ELR (cell line): Measurements from ENCODE around the gene DAB2IP.

ENCODE experiments used
- DNase-seq: peaks from one replicate; pipeline ENCODE4 v3.0.0-alpha.2; 2015; ENCODE audit warnings: low read depth

DAB2IP gene

DNA sequence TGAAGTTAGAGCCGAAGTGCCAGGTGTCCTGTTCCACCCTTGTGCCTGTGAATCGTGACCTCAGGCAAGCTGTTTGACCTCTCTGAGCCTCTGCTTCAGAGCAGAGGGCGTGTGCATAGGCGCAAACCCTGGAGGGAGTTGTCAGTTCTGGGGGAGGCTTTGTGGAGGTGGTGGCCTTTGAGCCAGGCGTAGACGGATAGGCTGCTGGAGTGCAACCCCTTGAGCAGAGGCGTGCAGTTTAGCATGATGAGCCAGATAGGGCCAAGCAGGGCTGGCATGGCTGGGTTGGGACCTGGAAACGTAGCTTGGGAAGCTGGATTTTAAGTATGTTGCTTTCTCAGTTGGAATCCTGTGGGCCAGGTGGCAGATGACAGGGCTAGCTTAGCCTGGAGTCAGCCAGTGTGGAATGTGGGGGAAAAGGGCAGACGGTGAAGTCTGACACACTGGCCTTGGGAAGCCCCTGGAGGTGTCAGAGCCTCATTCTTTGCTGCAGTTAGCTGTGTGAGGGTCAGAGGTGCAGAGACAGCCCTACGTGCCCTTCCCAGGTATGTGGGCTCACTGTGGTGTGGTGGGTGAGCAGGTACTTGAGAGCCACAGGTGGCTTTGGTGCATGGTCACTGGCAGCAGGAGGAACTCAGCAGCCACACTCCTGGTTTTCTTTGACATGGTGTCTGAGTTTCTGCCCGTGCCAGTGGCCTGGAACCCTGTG, 93.4 kb downstream of the DAB2IP start:
- DNase-seq = peak; percentile 72

DNA sequence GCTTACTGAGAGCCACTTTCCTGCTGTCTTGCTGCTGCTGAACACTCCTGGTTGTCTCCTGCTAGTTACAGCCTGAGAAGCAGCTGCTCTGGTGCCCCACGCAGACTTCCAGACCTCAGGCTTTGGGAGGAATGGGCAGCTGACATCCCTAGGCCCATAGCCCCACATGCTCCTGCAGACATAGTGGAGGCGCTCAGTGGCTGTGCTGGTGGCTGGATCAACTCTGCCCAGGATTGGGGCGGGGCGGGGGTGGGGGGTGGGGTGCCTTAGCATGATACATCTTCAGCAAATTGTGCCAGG, 93.9 kb downstream of the DAB2IP start:
- DNase-seq = no peak

DNA sequence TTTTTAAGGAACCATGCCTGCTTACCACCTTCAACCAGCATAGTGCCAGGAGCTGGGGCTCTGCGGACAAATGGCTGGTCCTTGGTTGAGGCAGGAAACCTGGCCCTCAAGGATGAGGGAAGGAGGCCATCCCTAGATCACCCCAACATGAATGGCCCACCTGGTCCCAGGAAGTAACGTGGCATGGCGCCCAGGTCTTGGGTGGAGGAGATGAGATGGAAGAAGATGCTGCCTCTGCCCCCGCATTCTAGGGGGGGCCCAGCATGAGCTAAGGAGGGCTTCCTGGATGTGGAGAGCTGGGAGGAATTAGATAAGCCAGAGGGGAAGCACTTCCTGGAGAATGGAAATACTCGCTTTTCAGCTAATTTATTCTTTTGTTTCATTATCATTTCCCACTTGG, 95.0 kb downstream of the DAB2IP start:
- no peak for DNase-seq

DNA sequence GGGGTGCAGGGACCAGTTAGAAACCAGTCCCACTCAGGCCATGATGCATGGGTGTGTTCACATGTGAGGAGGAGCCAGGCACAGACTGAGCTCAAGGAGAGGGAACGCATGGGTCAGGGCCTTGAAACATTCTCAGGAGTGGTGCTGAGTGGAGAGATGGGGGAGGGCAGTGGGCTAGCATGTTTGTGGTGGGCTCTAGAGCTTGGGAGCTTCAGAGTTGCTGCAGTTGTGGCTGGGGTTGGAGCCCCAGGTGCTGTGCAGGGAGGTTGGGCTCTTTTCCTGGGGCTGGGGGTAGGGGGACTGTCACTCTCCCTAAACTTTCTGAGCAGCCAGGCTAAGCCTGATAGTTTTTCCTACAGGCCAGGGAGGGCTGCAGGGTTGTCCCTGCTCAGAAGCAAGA, 95.4 kb downstream of the DAB2IP start:
- no peak for DNase-seq

DNA sequence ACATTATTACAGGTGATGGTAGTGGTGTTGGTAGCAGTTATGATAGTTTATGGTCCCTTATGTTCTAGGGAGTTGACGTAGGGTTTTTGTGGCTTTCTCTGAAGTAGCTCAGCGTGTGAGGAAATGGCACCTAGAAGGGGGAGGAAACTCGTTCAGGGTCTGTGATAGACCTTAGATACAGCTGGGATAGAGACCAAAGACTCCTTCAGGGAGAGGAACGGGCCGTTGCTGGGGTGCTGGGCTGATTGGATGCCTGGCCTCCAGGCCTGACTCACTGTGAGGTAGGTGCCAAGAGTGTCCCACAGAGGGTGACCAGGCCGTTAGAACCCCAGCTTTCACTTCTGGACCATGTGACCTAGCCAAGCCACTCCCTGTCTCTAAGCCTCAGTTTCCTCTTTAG, 96.6 kb downstream of the DAB2IP start:
- DNase-seq = peak; percentile 41

DNA sequence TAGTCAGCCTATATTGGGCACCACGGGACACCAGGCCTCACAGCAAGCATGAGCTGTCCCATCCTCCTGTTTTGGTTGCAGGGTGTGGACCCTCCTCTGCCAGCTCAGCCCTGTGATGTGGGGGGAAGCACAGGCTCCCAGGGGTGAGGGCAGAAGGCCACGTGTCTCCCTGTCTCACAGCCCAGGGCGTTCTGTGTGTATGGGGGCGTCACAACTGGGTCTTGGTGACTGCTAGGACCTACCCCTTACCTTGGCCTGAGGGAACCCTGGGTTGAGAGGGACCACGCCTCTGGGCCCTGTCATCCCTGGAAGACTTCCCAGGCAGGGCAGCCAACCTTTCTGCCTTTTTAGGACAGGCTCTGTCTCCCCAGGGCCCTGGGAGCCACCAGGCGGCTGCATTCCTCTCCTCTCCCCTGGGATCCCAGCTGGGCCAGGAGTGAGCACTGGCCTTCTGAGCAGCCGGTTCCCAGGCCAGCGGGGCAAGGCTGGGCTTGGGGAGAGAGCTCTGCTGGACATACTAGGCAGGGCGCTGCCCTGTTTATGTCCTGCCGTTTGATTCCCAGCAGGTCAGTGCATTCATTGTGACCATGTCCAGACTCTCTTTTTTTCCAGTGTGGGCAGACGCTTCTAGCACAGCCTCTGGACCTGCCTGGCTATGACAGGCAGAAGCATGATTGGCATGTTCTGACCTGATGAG, 97.4 kb downstream of the DAB2IP start:
- no peak for DNase-seq

DNA sequence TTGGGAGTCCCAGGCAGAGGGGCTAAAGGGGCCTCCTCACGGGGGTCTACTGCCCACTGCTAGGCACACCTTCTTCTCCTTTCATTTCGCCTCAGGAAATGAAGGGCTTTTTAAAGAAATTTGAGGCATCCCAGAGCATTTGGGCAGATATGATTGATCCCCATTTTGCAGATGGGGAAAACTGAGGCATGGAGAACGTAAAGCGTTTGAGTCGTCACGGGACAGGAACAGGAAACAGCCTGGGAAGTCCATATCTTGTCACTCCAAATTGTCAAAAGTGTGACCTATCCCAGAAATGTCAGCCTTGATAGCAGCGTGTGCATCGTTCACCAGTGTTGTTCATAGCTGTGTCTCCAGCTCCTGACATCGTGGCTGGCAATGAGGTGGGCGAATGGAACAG, 98.2 kb downstream of the DAB2IP start:
- DNase-seq = no peak

DNA sequence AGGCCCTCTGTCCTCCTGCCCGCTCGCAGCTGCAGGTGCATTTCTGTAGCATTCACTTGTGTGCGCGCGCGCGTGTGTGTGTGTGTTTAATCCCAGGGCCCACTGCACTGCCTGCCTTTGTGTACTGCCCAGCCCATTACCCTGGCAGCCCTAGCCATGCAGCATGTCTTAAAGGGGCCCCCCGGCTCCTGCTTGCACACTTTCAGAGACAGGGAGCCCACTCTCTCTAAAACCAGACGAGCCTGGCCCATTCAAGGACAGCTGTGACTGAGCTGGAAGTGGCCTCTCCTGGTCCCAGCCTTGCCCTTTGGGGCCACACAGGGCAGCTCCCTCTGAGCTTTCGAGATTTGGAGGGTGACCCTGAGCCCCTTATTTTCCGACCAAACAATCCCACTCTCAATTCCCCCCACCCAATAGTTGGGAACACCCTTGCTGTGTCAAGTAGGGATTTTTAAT, 98.9 kb downstream of the DAB2IP start:
- DNase-seq = no peak

DNA sequence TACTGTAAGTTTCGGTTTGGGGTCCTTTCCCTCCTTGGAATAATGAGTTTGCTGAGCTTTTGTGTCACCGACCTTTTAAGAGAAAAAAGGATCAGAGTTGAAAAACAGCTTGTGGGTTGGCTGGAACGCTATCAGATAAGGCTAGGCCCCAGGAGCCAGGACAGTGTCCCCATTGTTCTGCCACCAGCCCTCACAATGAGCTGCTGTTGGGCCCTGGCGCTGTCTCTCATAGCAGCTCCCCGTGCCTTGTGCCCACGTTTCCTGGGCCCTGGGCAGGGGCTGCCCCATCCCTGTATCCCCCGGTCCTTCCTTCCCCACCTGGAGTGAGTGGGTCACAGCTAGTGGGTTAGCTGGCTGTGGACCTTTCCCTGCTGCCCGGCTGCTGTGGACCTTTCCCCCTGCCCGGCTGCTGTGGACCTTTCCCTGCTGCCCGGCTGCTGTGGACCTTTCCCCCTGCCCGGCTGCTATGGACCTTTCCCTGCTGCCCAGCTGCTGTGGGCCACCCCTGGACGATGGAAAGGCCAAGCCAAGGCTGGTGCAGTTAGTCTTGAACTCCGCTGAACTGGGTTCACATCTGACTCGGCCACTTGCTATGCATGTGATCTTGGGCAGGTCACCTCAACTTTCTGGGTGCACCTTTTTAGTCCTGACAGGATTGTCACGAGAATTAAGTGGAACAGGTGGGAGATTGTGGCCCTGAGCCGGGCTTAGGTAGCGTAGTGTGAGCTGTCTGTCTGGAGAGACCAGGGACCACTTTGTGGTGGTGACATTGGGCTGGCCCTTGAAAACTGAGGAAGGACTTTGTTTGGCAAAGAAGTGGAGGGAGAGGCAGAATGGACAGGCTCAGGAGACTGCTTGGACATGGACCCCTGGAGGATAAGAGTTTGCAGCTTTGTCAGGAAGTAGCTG, 99.5 kb downstream of the DAB2IP start:
- DNase-seq = no peak

DNA sequence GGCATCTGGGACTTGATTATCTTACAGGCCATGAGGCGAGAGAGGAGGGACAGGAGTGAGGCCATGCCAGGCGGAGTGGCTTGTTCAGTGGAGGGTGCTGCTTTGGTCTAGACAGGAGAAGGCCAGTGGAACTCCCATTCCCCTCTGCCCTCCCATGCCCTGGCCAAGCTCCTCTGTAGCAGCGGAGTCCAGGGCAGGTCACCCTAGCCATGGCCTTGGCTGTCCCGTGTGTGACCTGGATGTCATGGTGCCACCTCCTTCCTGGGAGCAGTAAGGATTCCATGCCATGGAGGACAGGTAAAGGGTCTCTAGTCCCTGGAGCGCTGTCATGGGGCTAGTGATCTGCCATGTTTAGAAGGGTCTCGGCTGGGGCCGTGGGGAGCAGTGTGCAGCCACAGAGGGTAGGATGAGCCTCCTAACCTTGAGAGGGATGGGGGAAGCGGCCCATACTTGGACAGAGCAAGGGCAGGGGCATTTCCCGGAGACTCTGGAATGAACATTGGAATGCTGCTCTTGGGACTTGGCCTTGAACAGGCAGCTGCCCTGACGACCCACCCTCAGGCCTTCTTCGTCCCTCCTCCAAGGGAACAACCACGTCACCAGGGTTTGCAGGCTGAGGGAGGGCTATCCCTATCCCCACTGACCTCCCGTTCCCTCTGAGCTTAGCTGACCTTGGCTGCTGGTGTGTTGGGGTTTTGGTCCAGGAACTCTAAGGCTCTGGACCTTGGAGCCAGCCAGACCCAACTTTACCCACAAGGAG, 100.4 kb downstream of the DAB2IP start:
- no peak for DNase-seq

DNA sequence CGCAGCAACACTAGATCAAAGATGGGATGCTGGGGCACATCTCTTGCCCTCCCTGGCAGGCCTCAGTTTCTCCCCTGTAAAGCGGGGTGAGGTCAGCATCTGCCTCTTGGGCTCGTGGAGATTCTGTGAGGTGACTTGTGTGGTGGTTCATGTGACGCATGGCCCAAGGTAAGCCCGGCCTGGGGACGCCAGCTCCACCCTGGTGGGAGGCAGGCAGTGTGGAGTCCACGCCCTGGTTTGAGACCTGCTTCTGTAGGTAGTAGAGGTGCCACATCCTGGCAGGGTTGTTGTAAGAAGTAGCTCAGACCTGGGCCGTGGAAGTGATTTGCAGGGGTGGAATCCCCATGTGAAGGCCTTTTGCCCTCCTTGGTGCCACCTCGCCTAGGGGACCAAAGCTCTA, 101.5 kb downstream of the DAB2IP start:
- no peak for DNase-seq

DNA sequence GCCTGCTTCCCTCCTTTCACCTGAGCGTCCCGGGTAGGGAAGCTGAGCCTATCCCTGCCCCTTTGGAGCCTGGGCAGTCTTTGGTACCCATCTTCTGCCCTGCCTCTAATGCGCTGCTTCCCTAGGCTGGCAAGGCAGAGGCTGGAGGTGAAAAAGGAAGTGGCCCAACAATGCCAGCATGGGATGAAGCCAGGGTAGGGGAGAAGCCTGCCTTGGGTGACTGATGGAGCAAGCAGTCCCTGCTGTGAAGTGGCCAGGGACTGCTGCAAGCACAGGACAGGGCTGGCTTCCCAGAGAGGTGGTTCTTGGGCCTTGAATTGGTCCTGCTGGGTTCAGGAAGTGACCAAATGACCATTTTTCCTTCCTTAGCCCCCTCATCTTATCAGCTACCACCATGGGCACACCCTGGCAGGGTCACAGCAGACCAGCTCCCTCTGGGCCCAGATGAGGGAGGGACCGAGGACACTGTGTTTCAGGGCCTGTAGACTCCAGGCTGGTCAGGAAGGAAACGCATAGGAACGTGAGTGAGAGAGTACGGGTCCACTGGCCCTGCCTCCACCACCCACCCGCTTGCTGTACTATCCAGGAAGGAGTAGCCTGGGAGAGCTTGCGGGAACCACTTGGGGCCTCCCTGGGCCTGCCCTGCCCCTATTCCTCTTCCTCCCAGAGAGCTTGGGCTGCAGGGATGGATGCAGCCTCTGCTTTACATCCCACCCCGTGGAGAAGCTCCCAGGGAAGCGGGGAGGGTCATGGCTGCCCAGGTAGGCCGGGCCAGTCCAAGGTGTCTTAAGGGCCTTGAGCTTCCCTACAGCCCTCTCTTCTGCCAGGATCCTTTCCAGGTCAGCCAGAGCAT, 102.6 kb downstream of the DAB2IP start:
- DNase-seq = no peak

DNA sequence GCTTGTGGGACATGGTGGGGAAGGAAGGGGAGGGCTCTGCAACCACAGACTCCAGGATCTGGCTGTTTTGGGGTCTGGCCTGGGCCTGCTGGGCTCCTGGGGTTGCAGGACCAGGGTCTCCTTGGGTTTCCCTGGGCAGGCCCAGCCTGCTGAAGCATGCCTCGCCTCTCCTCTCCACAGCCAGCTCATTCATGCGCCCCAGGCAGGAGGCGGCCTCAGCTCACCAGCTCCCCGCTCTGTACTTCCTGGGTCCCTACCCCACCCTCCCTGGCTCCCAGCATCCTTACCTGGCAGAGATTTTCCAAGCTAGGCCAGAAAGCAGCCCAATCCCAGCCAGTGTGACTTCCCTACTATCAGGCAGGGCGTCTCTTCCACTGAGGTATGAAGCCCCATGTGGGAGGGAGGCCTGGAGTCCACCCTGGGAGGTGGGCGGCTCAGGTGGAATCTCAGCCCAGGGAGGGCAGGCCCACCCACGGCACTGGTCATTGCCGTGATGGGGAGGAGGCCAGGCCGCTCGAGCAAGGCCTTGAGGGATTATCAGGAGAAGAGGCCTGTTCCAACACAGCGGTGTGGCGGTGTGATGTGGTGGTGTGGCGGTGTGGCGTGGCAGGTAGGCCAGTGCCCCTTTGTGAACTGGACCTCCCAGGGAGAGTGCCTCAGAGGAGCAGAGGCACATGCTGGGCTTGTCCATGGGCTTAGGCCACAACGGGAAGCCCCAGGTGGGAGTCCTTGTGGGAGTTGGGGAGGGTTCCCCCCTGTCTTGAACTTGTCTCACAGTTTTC, 103.4 kb downstream of the DAB2IP start:
- DNase-seq = no peak

DNA sequence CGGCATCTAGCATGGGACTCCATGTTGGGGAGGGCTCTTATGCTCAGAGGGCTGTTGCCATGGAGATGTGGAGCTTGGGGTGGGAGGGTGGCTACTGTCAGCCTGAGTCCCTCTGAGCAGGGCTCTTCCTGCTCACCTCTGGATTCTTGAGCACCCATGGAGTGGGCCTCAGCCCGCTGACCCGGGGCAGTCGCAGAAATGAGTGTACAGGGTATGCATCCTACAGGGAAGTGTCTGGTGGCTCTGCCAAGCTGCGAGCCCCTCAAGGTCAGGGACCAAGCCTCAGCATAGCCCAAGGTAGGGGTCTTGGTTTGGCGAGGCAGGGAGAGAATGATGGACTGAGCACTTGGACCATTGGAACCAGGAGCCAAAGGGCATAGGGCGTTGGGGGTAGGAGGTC, 104.1 kb downstream of the DAB2IP start:
- no peak for DNase-seq

DNA sequence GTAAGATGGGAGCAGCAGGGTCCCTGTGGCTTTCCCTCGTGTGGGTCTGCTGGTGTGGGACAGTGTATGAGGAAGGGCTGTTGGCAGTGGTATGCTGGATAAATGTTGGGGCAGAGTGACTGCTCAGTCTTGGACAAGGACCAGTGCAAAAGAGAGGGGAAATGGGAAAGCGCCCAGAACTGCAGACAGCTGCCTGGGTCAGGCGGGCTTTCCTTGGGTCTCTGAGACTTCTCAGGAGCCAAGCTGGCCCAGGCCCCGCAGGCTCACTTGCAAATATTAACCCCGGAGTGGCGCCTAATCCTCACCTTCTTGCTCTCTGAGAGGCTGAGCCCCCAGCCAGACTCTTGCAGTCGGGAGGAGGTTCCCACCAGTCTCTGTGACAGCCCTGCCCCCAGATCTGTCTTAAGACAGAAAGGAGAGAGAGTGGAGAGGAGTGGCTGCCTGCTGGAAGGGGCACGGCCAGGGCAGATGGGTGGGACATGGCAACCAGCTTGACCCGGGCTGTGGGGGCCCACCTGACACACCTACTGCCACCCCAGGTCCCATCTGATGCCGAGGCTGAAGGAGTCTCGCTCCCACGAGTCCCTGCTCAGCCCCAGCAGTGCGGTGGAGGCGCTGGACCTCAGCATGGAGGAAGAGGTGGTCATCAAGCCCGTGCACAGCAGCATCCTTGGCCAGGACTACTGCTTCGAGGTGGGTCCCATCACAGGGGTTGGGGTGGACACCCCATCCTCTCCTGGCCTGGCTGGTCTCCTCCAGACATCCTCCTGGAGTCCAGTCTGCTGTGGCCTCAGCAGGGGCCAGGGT, 105.2 kb downstream of the DAB2IP start:
- no peak for DNase-seq

DNA sequence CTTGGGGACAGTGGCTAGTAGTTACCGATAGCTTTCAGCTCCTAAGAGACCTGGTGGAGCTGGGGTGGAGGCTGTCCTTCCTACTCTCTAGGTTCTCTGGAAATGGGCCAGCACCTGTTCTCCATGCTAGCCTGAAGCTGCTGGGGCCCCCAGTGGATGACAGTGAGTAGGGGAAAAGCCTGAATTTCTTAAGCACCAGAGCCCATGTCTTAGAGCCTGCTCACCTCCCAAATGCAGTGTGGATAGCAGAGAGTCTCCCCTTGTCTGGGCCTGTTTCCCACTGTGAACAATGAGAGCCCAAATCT, 105.8 kb downstream of the DAB2IP start:
- no peak for DNase-seq

DNA sequence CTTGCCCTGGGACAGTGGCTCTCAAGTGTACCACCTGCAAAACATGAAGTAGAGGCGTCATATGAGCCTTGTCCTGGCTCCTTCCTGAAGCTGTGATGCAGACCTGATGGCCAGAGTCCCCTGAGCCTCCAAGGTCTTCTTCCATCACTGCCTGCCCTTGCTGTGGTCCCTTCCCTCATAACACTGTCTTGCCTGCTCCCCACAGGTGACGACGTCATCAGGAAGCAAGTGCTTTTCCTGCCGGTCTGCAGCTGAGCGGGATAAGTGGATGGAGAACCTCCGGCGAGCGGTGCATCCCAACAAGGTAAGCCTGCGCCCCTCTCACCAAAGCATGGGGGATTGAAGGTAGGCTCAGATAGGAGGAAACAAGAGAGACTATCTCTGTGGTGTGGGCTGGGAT, 107.3 kb downstream of the DAB2IP start:
- no peak for DNase-seq

DNA sequence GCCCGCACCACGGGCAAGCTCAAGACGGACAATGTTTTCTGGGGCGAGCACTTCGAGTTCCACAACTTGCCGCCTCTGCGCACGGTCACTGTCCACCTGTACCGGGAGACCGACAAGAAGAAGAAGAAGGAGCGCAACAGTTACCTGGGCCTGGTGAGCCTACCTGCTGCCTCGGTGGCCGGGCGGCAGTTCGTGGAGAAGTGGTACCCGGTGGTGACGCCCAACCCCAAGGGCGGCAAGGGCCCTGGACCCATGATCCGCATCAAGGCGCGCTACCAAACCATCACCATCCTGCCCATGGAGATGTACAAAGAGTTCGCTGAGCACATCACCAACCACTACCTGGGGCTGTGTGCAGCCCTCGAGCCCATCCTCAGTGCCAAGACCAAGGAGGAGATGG, 108.6 kb downstream of the DAB2IP start:
- no peak for DNase-seq

DNA sequence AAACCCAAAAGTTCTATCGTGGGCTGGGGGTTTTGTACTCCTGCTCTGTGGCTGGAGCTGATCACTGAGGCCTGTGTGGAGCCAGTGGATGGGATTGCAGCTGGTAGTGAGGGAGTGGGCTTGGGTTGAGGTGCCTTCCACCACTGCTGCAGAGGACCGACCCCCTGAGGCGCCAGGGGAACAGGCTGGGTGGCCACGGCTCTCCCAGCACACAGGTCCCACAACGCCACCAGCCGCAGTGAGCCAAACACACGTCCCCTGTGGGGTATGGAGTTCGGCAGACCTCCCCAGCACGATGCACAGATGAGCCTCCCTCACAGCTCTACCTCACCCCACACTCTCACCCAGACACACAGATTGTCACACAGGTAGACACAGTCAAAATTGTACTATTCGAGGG, 109.1 kb downstream of the DAB2IP start:
- DNase-seq = no peak

DNA sequence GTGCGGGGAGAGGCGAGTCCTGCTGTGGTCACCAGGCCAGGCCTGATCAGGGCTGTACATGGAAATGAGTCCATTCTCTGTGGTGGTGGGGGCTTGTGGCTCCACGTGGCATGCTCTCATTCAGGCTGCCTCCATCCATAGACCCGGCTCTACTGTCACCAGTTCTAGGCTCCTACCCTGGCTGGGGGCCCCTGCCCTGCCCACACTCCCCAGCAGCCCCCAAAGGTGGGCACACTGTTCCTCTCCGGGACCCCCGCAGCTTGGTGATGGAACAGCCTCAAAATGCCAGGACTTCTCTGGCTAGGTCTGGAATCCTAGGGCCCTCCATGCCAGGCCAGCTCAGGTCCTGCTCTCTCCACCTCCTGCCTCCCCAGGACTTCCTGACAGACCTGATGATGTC, 111.7 kb downstream of the DAB2IP start:
- DNase-seq = no peak
